GOT3 (cell line): ENCODE measurements around the gene PTPN13.
"Not testable (repeated sequence)": the region's sequence is repeated elsewhere in the genome, so short reads cannot be mapped to it uniquely, and the experiment has no call there.

Source experiments
- DNase-seq: peaks from one replicate; lab custom pipeline; 2025; ENCODE audit warnings: mixed read lengths; lab: John Stamatoyannopoulos, UW

Gene PTPN13

GRCh38 chr4:86641516-86642090 lies 47.5 kb downstream of the PTPN13 start:
- DNase-seq = no peak

GRCh38 chr4:86644892-86645291 lies 50.8 kb downstream of the PTPN13 start:
- no peak for DNase-seq

GRCh38 chr4:86652332-86652932 lies 58.3 kb downstream of the PTPN13 start:
- DNase-seq = no peak

GRCh38 chr4:86653237-86653865 lies 59.2 kb downstream of the PTPN13 start:
- DNase-seq = no peak

GRCh38 chr4:86656781-86657180 lies 62.7 kb downstream of the PTPN13 start:
- not testable (repeated sequence) for DNase-seq

- no peak for DNase-seq
Measured at GRCh38 chr4:86657382-86657781, 63.3 kb downstream of the PTPN13 start.

GRCh38 chr4:86657910-86658309 lies 63.8 kb downstream of the PTPN13 start:
- DNase-seq = no peak

- no peak for DNase-seq
Measured at GRCh38 chr4:86660401-86660800, 66.3 kb downstream of the PTPN13 start.

GRCh38 chr4:86661006-86661405 lies 66.9 kb downstream of the PTPN13 start:
- no peak for DNase-seq

GRCh38 chr4:86661418-86661817 lies 67.3 kb downstream of the PTPN13 start:
- DNase-seq = no peak

- DNase-seq = no peak
Measured at GRCh38 chr4:86664959-86665358, 70.8 kb downstream of the PTPN13 start.

- no peak for DNase-seq
Measured at GRCh38 chr4:86670298-86670697, 76.2 kb downstream of the PTPN13 start.

GRCh38 chr4:86670756-86671155 lies 76.6 kb downstream of the PTPN13 start:
- no peak for DNase-seq

GRCh38 chr4:86675548-86675947 lies 81.4 kb downstream of the PTPN13 start:
- DNase-seq = no peak

- DNase-seq = no peak
Measured at GRCh38 chr4:86678796-86679195, 84.7 kb downstream of the PTPN13 start.

GRCh38 chr4:86679441-86679840 lies 85.3 kb downstream of the PTPN13 start:
- DNase-seq = no peak

GRCh38 chr4:86683167-86683566 lies 89.1 kb downstream of the PTPN13 start:
- DNase-seq = no peak

- DNase-seq = no peak
Measured at GRCh38 chr4:86683983-86684382, 89.9 kb downstream of the PTPN13 start.

- no peak for DNase-seq
Measured at GRCh38 chr4:86685401-86685800, 91.3 kb downstream of the PTPN13 start.

- no peak for DNase-seq
Measured at GRCh38 chr4:86686741-86687140, 92.6 kb downstream of the PTPN13 start.

GRCh38 chr4:86688026-86688425 lies 93.9 kb downstream of the PTPN13 start:
- DNase-seq = no peak

GRCh38 chr4:86704601-86705000 lies 110.5 kb downstream of the PTPN13 start:
- no peak for DNase-seq

GRCh38 chr4:86706923-86707597 lies 112.9 kb downstream of the PTPN13 start:
- DNase-seq = no peak
